GM12878 (cell line): ENCODE measurements around the gene SMARCAL1. TPM values are rescaled to one million over a fixed set of nuclear protein-coding genes. Genes with fewer than 3 reads are reported as not detected.
A peak's percentile ranks its signal among the peaks of the same experiment; 100 is the strongest.

Experiments
- BCL11A ChIP-seq: IDR thresholded peaks from 2 replicates; pipeline ENCODE4 v1.6.1; 2011; ENCODE audit warnings: low read depth, low read length
- CREB1 ChIP-seq: IDR thresholded peaks from 2 replicates; pipeline ENCODE4 v1.6.1; 2012; ENCODE audit warnings: low read depth, mild to moderate bottlenecking, inconsistent platforms
- E4F1 ChIP-seq: fragments of 450-650 bp; IDR thresholded peaks from 2 replicates; pipeline ENCODE4 v1.6.1; 2018; ENCODE audit warnings: borderline replicate concordance, mild to moderate bottlenecking; ENCODE audit not compliant: partially characterized antibody
- ETV6 ChIP-seq, 2 experiments: fragments of 450-650 bp in 1 of 2; IDR thresholded peaks in 1 of 2; conservative IDR thresholded peaks in 1 of 2; 2 replicates each; pipeline ENCODE4 v1.6.1; 2014; ENCODE audit warnings: antibody characterized with exemption in 1 of 2, borderline replicate concordance in 1 of 2, low read depth in 1 of 2, mild to moderate bottlenecking in 1 of 2, moderate library complexity in 1 of 2
- HDAC6 ChIP-seq: fragments of 200-600 bp; sonication (generic); IDR thresholded peaks from one replicate; pipeline ENCODE4 v1.8.0; 2017; ENCODE audit warnings: antibody characterized with exemption; ENCODE audit not compliant: unreplicated experiment
- IRF3 ChIP-seq: fragments of 450-650 bp; IDR thresholded peaks from 2 replicates; pipeline ENCODE4 v1.6.1; 2014; ENCODE audit warnings: mild to moderate bottlenecking
- KLF5 ChIP-seq: fragments of 450-650 bp; IDR thresholded peaks from 2 replicates; pipeline ENCODE4 v1.6.1; 2014; ENCODE audit warnings: mild to moderate bottlenecking; ENCODE audit not compliant: partially characterized antibody
- NFYA ChIP-seq: IDR thresholded peaks from 2 replicates; pipeline ENCODE4 v1.6.1; 2011; ENCODE audit warnings: low read depth, mild to moderate bottlenecking, low read length, improper control_type of control experiment, borderline replicate concordance
- NR2C2 ChIP-seq: IDR thresholded peaks from 2 replicates; pipeline ENCODE4 v1.6.1; 2011; ENCODE audit warnings: borderline replicate concordance, low read depth; ENCODE audit not compliant: control insufficient read depth, insufficient read length
- RFX5 ChIP-seq: IDR thresholded peaks from 2 replicates; pipeline ENCODE4 v1.6.1; 2011; ENCODE audit warnings: low read depth, low read length, improper control_type of control experiment
- STAT1 ChIP-seq: fragments of 450-650 bp; conservative IDR thresholded peaks from 2 replicates; pipeline ENCODE4 v1.6.1; 2014; ENCODE audit warnings: antibody characterized with exemption, mild to moderate bottlenecking
- WRNIP1 ChIP-seq: IDR thresholded peaks from 2 replicates; pipeline ENCODE4 v1.6.1; 2011; ENCODE audit warnings: low read depth, low read length, improper control_type of control experiment, borderline replicate concordance
- ZBTB11 ChIP-seq: fragments of 450-650 bp; formaldehyde crosslinking; IDR thresholded peaks from 2 replicates; pipeline ENCODE4 v1.5.0; 2022; ENCODE audit warnings: mild to moderate bottlenecking, missing genetic modification characterization
- ZBTB33 ChIP-seq: fragments of 450-650 bp; IDR thresholded peaks from 2 replicates; pipeline ENCODE4 v1.6.1; 2017; ENCODE audit warnings: mild to moderate bottlenecking
- ZNF24 ChIP-seq: fragments of 450-650 bp; IDR thresholded peaks from 2 replicates; pipeline ENCODE4 v1.6.1; 2017; ENCODE audit warnings: antibody characterized with exemption, mild to moderate bottlenecking
- polyA plus RNA-seq, 11 experiments: library from polyadenylated mRNA; depleted of rRNA in 4 of 11; unstranded in 6 of 11; stranded (reverse) in 5 of 11; fragments of >200 nt; fragmentation: Nextera tagmentation in 4 of 11; fragmentation: Illumina TruSeq in 1 of 11; extraction: Ambion mirVana in 4 of 11; extraction: Trizol in 1 of 11; gene quantifications; 1 replicate in 1 of 11; 2 replicates in 10 of 11; pipeline versions ENCODE4 v1.2.1 to v1.2.3, GENCODE V29; 2011 to 2016; ENCODE audit warnings: inconsistent platforms in 2 of 11, missing spikeins in 2 of 11, low read depth in 1 of 11
- total RNA-seq, 4 experiments: library from RNA; depleted of rRNA in 3 of 4; stranded (reverse); fragments of >200 nt in 3 of 4; fragmentation: Illumina TruSeq in 1 of 4; extraction: Trizol in 1 of 4; gene quantifications; 2 replicates each; pipeline versions ENCODE4 v1.2.1 to v1.2.3, GENCODE V29; 2013 to 2021

SMARCAL1 gene
- total and polyA plus RNA-seq, 10 of the 15 experiments (the other 5 are each of a cell fraction or from before 2014, with no cell fraction given), result 10.8 to 32.9 (median 21.8) TPM

GRCh38 chr2:216412022-216412999, at the start of gene SMARCAL1 (continued):
- TF ChIP-seq STAT1 (peak; percentile 88; the same call in 1 of the 2 replicates), ZNF24 (no peak), ZBTB33 (peak; percentile 25; the same call in 1 of the 2 replicates), ZBTB11 (no peak), WRNIP1 (0 out of 2 replicates have a peak, but pooled peaks have one; percentile 11), NFYA (no peak), BCL11A (no peak), HDAC6 (no peak), IRF3 (0 out of 2 replicates have a peak, but pooled peaks have one; percentile 22), E4F1 (peak; percentile 58), NR2C2 (no peak), KLF5 (peak; percentile 94), RFX5 (no peak; the same call in 1 of the 2 replicates), ETV6 (conservative IDR thresholded peaks at IDR 0.05 in 1 of 2, IDR thresholded peaks at IDR 0.05 in 1 of 2; ENCODE audit: borderline replicate concordance in 1 of 2, low read depth in 1 of 2) (no peak), CREB1 (peak; percentile 97)
